ENCODE measurements around the gene PRAMEF20.

DNA sequence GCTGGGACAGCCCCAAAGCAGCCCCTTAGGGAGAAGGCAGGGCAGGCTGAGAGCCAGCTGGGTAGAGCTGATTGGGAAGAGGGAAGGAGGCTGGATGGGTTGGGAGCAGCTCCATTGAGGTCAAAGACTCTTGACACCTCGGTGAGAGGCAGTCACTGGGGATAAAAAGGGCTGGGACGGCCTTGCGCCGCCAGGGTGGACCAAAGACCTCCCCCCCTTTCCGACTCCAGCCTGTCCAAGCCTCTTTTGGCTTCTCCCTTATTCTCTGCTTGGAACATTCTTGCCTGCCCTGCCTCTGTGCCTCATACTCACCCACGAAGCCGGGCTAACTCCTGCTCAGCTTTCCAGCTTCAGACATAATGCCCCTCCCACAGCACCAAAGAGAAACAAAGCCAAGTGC lies 52.4 kb downstream of the PRAMEF20 start:
- TF ChIP-seq CTCF (IDR thresholded peaks at IDR 0.05 in 8 of 11, conservative IDR thresholded peaks at IDR 0.05 in 3 of 11) (no peak), POLR2A (IDR thresholded peaks at IDR 0.05) (no peak), POLR2AphosphoS5 (IDR thresholded peaks at IDR 0.05) (no peak)

Data from spleen (tissue), 7 donors.